HFFc6 (cell line): ENCODE measurements around the gene IGF2BP3. TPM values are rescaled to one million over a fixed set of nuclear protein-coding genes. Genes with fewer than 3 reads are reported as not detected.

Experiments used
- DNase-seq: peaks from one replicate; pipeline ENCODE4 v3.0.0-alpha.2; 2018
- H3K27ac Mint-ChIP-seq: 2 replicates; pipeline ENCODE4 v1.8.0; 2020; ENCODE audit warnings: mild to moderate bottlenecking, mixed read lengths
- H3K27me3 Mint-ChIP-seq: 2 replicates; pipeline ENCODE4 v1.8.0; 2021; ENCODE audit warnings: mild to moderate bottlenecking, moderate library complexity, mixed read lengths; ENCODE audit not compliant: insufficient read depth
- H3K36me3 Mint-ChIP-seq: 2 replicates; pipeline ENCODE4 v1.8.0; 2021; ENCODE audit warnings: low read depth, mixed read lengths
- H3K4me1 Mint-ChIP-seq: 2 replicates; pipeline ENCODE4 v1.8.0; 2020; ENCODE audit warnings: low read depth, mixed read lengths
- H3K4me3 Mint-ChIP-seq: 2 replicates; pipeline ENCODE4 v1.8.0; 2020; ENCODE audit warnings: mild to moderate bottlenecking, moderate library complexity, mixed read lengths
- H3K9me3 Mint-ChIP-seq: 2 replicates; pipeline ENCODE4 v1.8.0; 2020; ENCODE audit warnings: mild to moderate bottlenecking, mixed read lengths
- CTCF ChIP-seq: fragments of 200-600 bp; sonication (generic); IDR thresholded peaks from 2 replicates; pipeline ENCODE4 v1.5.0; 2021; ENCODE audit warnings: antibody characterized with exemption, mild to moderate bottlenecking
- total RNA-seq, 6 experiments: library from RNA; stranded (reverse); fragmentation: NEBNext Ultra II Directional; extraction: Animal tissue kit (Norgen Biotek cat#: 25700); gene quantifications; 2 replicates in 1 of 6; 3 replicates in 5 of 6; pipeline ENCODE4 v1.2.3, GENCODE V29; 2021

The IGF2BP3 gene
- total RNA-seq, 6 experiments from 2014 or later, result 23.8 to 33.1 (median 31.0) TPM

GRCh38 chr7:23293500-23294073, 176.7 kb downstream of the IGF2BP3 start:
- peaks cover 12% of the 10 kb centered on the region for H3K4me1 Mint-ChIP-seq
- no peaks in the 10 kb centered on the region; the same call in 1 of the 2 replicates for H3K27me3 Mint-ChIP-seq
- H3K36me3 Mint-ChIP-seq, result no peaks in the 10 kb centered on the region
- no peak overlapping the region for H3K4me3 Mint-ChIP-seq
- no peak for TF ChIP-seq CTCF
- no peak overlapping the region for H3K27ac Mint-ChIP-seq
- DNase-seq, result no peak
- no peaks in the 10 kb centered on the region for H3K9me3 Mint-ChIP-seq

DNA sequence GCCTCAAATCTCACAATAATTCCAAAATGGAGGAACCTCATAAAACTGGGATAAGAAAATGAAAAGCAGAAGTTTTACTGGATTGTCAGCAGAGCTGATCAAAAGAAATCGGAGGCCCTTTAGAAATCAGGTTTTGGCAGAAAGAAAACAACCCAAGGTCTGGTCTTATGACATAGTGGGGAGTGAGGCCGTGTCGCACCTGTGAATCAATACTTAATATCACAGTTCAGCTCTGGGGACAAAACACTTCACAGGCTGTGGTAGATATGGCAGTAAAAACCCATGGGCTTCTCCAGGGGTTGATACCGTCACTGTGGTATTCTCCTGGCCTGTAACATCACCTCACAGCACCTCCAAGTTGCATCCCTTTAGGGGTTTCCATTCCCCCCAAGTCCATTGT, 177.7 kb downstream of the IGF2BP3 start:
- Mint-ChIP-seq H3K36me3 (no peaks in the 10 kb centered on the region), H3K9me3 (no peaks in the 10 kb centered on the region), H3K4me3 (no peak overlapping the region), H3K27me3 (peaks cover 1% of the 10 kb centered on the region; the same call in 1 of the 2 replicates), H3K27ac (no peak overlapping the region), H3K4me1 (peaks cover 7% of the 10 kb centered on the region)
- no peak for DNase-seq
- no peak for TF ChIP-seq CTCF

GRCh38 chr7:23291957-23292560, 178.2 kb downstream of the IGF2BP3 start:
- no peak for DNase-seq
- Mint-ChIP-seq H3K36me3 (no peaks in the 10 kb centered on the region), H3K27ac (no peak overlapping the region), H3K9me3 (no peaks in the 10 kb centered on the region), H3K4me3 (no peak overlapping the region), H3K27me3 (peaks cover 2% of the 10 kb centered on the region; the same call in 1 of the 2 replicates), H3K4me1 (peaks cover 6% of the 10 kb centered on the region; the same call in 1 of the 2 replicates)
- no peak for TF ChIP-seq CTCF

- no peak for DNase-seq
- Mint-ChIP-seq H3K36me3 (no peaks in the 10 kb centered on the region), H3K27ac (no peak overlapping the region), H3K9me3 (no peaks in the 10 kb centered on the region), H3K4me3 (no peak overlapping the region), H3K4me1 (peaks cover 6% of the 10 kb centered on the region; the same call in 1 of the 2 replicates), H3K27me3 (peaks cover 2% of the 10 kb centered on the region; the same call in 1 of the 2 replicates)
- no peak for TF ChIP-seq CTCF
These were observed 179.3 kb downstream of the IGF2BP3 start for GRCh38 chr7:23290993-23291392.

DNA sequence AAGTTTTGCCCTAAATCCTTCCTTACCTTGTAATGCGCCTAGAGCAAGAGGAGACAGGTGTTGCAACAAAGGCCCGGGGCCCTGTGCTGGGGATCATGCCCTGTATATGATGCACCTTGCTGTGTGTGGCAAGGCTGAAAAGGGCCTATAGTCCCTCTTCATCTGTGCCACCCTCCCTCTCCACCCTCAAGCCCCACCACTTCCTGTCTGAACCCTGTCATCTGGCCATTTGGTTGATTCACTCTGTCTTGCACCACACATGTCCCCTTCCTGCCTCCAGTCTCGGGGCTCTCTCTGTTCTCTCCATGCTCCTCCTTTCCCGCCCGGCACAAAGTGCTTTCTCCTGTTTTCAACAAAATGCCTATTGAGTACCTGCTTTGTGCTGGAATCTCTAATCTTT, 182.7 kb downstream of the IGF2BP3 start:
- TF ChIP-seq CTCF, result no peak
- peaks cover 2% of the 10 kb centered on the region; the same call in 1 of the 2 replicates for H3K27me3 Mint-ChIP-seq
- H3K36me3 Mint-ChIP-seq, result no peaks in the 10 kb centered on the region
- H3K27ac Mint-ChIP-seq, result no peak overlapping the region
- H3K4me3 Mint-ChIP-seq, result no peak overlapping the region
- peaks cover 6% of the 10 kb centered on the region; the same call in 1 of the 2 replicates for H3K4me1 Mint-ChIP-seq
- H3K9me3 Mint-ChIP-seq, result no peaks in the 10 kb centered on the region
- DNase-seq, result no peak
